ENCODE results near the gene SOCS2.
"Not testable (repeated sequence)": the region's sequence is repeated elsewhere in the genome, so short reads cannot be mapped to it uniquely, and the experiment has no call there.

Gene SOCS2

GRCh38 chr12:93571925-93572711 is at the start of gene SOCS2:
Gene SOCS2 (plus strand): TSS chr12:93572675. CDS start chr12:93572898, 223 bp downstream.
- no peak for DNase-seq (ENCODE audit: low read depth in 2 of 2)

- DNase-seq (ENCODE audit: low read depth in 2 of 2), result no peak
Observed at GRCh38 chr12:93524386-93525133, 47.9 kb upstream of the SOCS2 start.

GRCh38 chr12:93526786-93527428 is 45.6 kb upstream of the SOCS2 start:
- no peak for DNase-seq (ENCODE audit: low read depth in 2 of 2)

GRCh38 chr12:93530358-93530757 is 42.1 kb upstream of the SOCS2 start:
- DNase-seq (ENCODE audit: low read depth in 2 of 2), result peak in 1 of 2 donors; percentile 3

GRCh38 chr12:93533310-93533709 is 39.2 kb upstream of the SOCS2 start:
- DNase-seq (ENCODE audit: low read depth in 2 of 2), result no peak

GRCh38 chr12:93536111-93536765 is 36.2 kb upstream of the SOCS2 start:
- no peak for DNase-seq (ENCODE audit: low read depth in 2 of 2)

- DNase-seq (ENCODE audit: low read depth in 2 of 2), result no peak
Observed at GRCh38 chr12:93536766-93537488, 35.5 kb upstream of the SOCS2 start.

GRCh38 chr12:93537769-93538168 is 34.7 kb upstream of the SOCS2 start:
- DNase-seq (ENCODE audit: low read depth in 2 of 2), result no peak

GRCh38 chr12:93539821-93540220 is 32.7 kb upstream of the SOCS2 start:
- DNase-seq (ENCODE audit: low read depth in 2 of 2), result no peak

- no peak for DNase-seq (ENCODE audit: low read depth in 2 of 2)
Observed at GRCh38 chr12:93540466-93540865, 32.0 kb upstream of the SOCS2 start.

- DNase-seq (ENCODE audit: low read depth in 2 of 2), result no peak
Observed at GRCh38 chr12:93541578-93542225, 30.8 kb upstream of the SOCS2 start.

GRCh38 chr12:93547778-93548177 is 24.7 kb upstream of the SOCS2 start:
- no peak for DNase-seq (ENCODE audit: low read depth in 2 of 2)

GRCh38 chr12:93549174-93549573 is 23.3 kb upstream of the SOCS2 start:
- no peak for DNase-seq (ENCODE audit: low read depth in 2 of 2)

GRCh38 chr12:93550748-93551611 is 21.5 kb upstream of the SOCS2 start:
- DNase-seq (ENCODE audit: low read depth in 2 of 2), result no peak

GRCh38 chr12:93552427-93552826 is 20.0 kb upstream of the SOCS2 start:
- no peak for DNase-seq (ENCODE audit: low read depth in 2 of 2)

GRCh38 chr12:93557879-93558278 is 14.6 kb upstream of the SOCS2 start:
- DNase-seq (ENCODE audit: low read depth in 2 of 2), result not testable (repeated sequence)

- DNase-seq (ENCODE audit: low read depth in 2 of 2), result not testable (repeated sequence)
Observed at GRCh38 chr12:93558685-93559084, 13.8 kb upstream of the SOCS2 start.

GRCh38 chr12:93563807-93564538 is 8.5 kb upstream of the SOCS2 start:
- DNase-seq (ENCODE audit: low read depth in 2 of 2), result no peak

GRCh38 chr12:93565760-93566159 is 6.7 kb upstream of the SOCS2 start:
- no peak for DNase-seq (ENCODE audit: low read depth in 2 of 2)
